ENCODE results near the gene TMTC4.

Gene TMTC4

DNA sequence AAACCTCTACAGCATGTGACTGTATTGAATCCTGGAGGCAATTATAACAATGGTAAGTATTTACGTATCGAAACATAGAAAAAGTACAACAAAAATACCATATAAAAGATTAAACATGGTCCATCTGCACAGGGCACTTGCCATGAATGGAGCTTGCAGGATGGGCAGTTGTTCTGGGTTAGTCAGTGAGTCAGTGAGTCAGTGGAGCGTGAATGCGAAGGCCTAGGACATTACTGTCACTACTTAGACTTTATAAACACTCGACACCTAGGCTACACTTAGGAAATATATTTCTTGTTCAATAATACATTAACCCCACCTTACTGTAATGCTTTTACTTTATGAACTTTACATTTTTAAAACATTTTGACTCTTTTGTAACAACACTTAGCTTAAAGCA lies 35.6 kb upstream of the TMTC4 start:
- TF ChIP-seq RAD21 (IDR thresholded peaks at IDR 0.05; ENCODE audit: low read depth) (no peak), EGR1 (IDR thresholded peaks at IDR 0.05) (no peak), TCF12 (IDR thresholded peaks at IDR 0.05; ENCODE audit: low read depth) (no peak), FOXM1 (IDR thresholded peaks at IDR 0.05; ENCODE audit: borderline replicate concordance, low read depth) (no peak), USF1 (IDR thresholded peaks at IDR 0.05) (no peak), TEAD4 (IDR thresholded peaks at IDR 0.05) (no peak), EP300 (IDR thresholded peaks at IDR 0.05; ENCODE audit: borderline replicate concordance) (no peak), ZBTB7A (IDR thresholded peaks at IDR 0.05; ENCODE audit: low read depth) (no peak), YY1 (IDR thresholded peaks at IDR 0.05; ENCODE audit: low read depth) (no peak), NFIC (IDR thresholded peaks at IDR 0.05) (no peak), CEBPB (IDR thresholded peaks at IDR 0.05) (no peak), TAF1 (IDR thresholded peaks at IDR 0.05; ENCODE audit: low read depth) (no peak), CREB1 (IDR thresholded peaks at IDR 0.05; ENCODE audit: low read depth) (no peak)
- TF ChIP-seq, protein P1, sequence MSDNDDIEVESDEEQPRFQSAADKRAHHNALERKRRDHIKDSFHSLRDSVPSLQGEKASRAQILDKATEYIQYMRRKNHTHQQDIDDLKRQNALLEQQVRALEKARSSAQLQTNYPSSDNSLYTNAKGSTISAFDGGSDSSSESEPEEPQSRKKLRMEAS (IDR thresholded peaks at IDR 0.05), result no peak
- TF ChIP-seq, protein P2, sequence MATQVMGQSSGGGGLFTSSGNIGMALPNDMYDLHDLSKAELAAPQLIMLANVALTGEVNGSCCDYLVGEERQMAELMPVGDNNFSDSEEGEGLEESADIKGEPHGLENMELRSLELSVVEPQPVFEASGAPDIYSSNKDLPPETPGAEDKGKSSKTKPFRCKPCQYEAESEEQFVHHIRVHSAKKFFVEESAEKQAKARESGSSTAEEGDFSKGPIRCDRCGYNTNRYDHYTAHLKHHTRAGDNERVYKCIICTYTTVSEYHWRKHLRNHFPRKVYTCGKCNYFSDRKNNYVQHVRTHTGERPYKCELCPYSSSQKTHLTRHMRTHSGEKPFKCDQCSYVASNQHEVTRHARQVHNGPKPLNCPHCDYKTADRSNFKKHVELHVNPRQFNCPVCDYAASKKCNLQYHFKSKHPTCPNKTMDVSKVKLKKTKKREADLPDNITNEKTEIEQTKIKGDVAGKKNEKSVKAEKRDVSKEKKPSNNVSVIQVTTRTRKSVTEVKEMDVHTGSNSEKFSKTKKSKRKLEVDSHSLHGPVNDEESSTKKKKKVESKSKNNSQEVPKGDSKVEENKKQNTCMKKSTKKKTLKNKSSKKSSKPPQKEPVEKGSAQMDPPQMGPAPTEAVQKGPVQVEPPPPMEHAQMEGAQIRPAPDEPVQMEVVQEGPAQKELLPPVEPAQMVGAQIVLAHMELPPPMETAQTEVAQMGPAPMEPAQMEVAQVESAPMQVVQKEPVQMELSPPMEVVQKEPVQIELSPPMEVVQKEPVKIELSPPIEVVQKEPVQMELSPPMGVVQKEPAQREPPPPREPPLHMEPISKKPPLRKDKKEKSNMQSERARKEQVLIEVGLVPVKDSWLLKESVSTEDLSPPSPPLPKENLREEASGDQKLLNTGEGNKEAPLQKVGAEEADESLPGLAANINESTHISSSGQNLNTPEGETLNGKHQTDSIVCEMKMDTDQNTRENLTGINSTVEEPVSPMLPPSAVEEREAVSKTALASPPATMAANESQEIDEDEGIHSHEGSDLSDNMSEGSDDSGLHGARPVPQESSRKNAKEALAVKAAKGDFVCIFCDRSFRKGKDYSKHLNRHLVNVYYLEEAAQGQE (IDR thresholded peaks at IDR 0.05; ENCODE audit: low read depth), result no peak

DNA sequence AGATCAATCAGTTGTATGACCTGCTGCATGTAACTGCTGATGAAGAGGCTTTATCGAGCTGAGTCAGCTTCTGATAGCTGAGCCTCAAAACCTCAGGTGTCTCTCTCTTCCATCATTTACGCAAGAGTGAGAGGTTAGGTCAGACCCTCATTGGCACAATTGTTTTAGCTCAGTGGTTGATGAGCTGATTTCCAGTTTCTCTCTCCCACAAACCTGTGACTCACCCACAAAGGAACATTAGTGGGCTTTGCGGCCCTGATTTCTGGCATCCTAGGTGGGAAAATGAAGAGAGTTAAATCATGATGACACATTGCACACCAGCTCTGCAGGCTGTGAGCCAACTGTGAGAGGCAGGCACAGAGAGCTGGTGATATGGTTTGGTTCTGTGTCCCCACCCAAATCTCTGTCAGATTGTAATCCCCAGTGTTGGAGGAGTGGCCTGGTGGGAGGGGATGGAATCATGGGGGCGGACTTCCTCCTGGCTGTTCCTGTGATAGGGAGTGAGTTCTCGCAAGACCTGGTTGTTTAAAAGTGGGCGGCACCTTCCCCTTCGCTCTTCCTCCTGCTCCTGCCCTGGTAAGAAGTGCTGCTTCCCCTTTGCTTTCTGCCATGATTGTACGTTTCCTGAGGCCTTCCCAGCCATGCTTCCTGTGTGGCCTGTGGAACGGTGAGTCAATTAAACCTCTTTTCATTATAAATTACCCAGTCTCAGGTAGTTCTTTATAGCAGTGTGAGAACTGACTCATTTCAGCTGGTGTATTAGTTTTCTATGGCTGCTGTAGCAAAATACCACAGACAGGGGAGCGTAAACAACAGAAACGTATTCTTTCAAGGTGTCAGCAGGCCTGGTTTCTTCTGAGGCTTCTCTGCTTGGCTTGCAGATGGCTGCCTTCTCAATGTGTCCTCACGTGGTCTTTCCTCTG lies 33.5 kb upstream of the TMTC4 start:
- TF ChIP-seq TCF12 (IDR thresholded peaks at IDR 0.05; ENCODE audit: low read depth), result no peak
- TF ChIP-seq, protein P1 (IDR thresholded peaks at IDR 0.05), result no peak
- no peak for TF ChIP-seq ZBTB7A (IDR thresholded peaks at IDR 0.05; ENCODE audit: low read depth)
- TF ChIP-seq EGR1 (IDR thresholded peaks at IDR 0.05), result no peak
- no peak for TF ChIP-seq CREB1 (IDR thresholded peaks at IDR 0.05; ENCODE audit: low read depth)
- TF ChIP-seq USF1 (IDR thresholded peaks at IDR 0.05), result no peak
- TF ChIP-seq YY1 (IDR thresholded peaks at IDR 0.05; ENCODE audit: low read depth), result no peak

DNA sequence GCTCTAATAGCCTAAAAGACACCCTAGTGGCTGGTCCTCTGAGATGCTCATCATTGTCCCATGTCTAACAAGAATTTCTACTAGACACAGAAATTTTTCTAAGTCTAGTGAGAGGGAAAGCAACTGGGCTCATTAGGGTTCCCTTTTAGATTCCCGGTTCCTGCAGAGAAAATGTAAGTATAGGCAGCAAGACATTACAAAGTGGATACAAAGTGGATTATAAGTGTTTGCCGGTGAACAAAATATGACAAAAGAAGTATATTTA lies 20.8 kb upstream of the TMTC4 start:
- TF ChIP-seq FOXM1 (IDR thresholded peaks at IDR 0.05; ENCODE audit: borderline replicate concordance, low read depth), result no peak
- no peak for TF ChIP-seq TEAD4 (IDR thresholded peaks at IDR 0.05)
- TF ChIP-seq, protein P1 (IDR thresholded peaks at IDR 0.05), result no peak
- no peak for TF ChIP-seq TCF12 (IDR thresholded peaks at IDR 0.05; ENCODE audit: low read depth)
- no peak for TF ChIP-seq EP300 (IDR thresholded peaks at IDR 0.05; ENCODE audit: borderline replicate concordance)
- no peak for TF ChIP-seq NFIC (IDR thresholded peaks at IDR 0.05)
- no peak for TF ChIP-seq CREB1 (IDR thresholded peaks at IDR 0.05; ENCODE audit: low read depth)
- TF ChIP-seq, protein P2 (IDR thresholded peaks at IDR 0.05; ENCODE audit: low read depth), result no peak
- no peak for TF ChIP-seq CEBPB (IDR thresholded peaks at IDR 0.05)
- no peak for TF ChIP-seq EGR1 (IDR thresholded peaks at IDR 0.05)
- TF ChIP-seq USF1 (IDR thresholded peaks at IDR 0.05), result no peak
- no peak for TF ChIP-seq ZBTB7A (IDR thresholded peaks at IDR 0.05; ENCODE audit: low read depth)
- TF ChIP-seq RAD21 (IDR thresholded peaks at IDR 0.05; ENCODE audit: low read depth), result no peak
- TF ChIP-seq YY1 (IDR thresholded peaks at IDR 0.05; ENCODE audit: low read depth), result no peak
- no peak for TF ChIP-seq TAF1 (IDR thresholded peaks at IDR 0.05; ENCODE audit: low read depth)

DNA sequence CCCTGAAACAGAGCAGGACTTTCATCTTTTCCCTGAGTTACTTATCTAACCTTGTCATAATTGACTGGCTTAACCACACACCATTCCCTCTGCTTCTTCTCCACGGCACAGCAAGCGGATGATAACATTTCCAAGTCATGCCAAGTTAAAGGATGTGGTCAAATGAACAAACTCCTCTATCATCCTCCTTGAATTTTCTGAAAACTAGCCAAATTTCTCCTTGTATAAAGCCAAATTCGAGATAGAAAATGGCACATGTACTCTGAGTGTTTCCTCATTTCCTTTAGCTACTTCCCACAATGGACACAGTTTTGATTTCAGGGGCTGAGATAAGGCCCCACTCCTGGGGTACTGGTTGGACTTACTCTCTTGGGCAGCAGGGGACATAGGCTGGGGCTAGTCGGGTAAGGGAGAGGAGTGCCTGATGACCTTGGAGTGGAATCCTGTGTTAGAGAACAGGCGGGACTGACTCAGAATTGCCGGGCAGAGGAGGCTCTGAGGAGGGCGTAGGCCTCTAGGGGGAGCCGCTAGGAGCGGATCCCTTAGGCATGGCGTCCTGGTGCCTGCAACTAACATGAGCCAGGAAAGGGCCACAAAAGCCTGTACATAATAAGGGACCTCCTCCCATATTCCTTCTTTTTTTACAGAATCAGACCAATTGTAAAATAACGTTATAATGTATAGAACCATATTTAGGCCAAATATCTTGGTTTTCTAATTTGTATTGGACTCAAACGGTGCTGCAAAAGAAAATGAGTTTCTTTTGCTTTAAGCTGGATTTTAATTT lies 20.3 kb upstream of the TMTC4 start:
- no peak for TF ChIP-seq TCF12 (IDR thresholded peaks at IDR 0.05; ENCODE audit: low read depth)

- no peak for TF ChIP-seq YY1 (IDR thresholded peaks at IDR 0.05; ENCODE audit: low read depth)
These were observed 14.6 kb upstream of the TMTC4 start for GRCh38 chr13:100689191-100689590.
